Endothelial cell of umbilical vein (primary cell): ENCODE measurements around the gene ZNFX1. TPM values are rescaled to one million over a fixed set of nuclear protein-coding genes. Genes with fewer than 3 reads are reported as not detected.
A peak's percentile ranks its signal among the peaks of the same experiment; 100 is the strongest.

Source experiments
- BruUV-seq: library from RNA; stranded (reverse); fragments of 400-500 nt; replicated peaks from 2 replicates; lab custom pipeline; 2021; lab: Mats Ljungman, UMichigan
- CTCF ChIA-PET: fragments of 300-600, 350-600 bp; sonication (Branson Sonifier 250); formaldehyde crosslinking; loops from one replicate; lab custom pipeline; 2021; ENCODE audit warnings: antibody characterized with exemption, inconsistent platforms; lab: Charles Lee
- POLR2A ChIA-PET: fragments of 300-600, 350-600 bp; sonication (Branson Sonifier 250); formaldehyde crosslinking; loops from one replicate; lab custom pipeline; 2021; ENCODE audit warnings: antibody characterized with exemption, inconsistent platforms; lab: Charles Lee
- DNase-seq: peaks from one replicate; pipeline ENCODE4 v3.0.0-alpha.2; 2011; ENCODE audit warnings: low read depth, low spot score
- FAIRE-seq: peaks from 2 replicates; lab custom pipeline; 2011; peaks lifted over from hg19 to GRCh38; lab: Jason Lieb, UNC
- H2AFZ ChIP-seq: 2 replicates; pipeline ENCODE4 v1.6.0; 2012; ENCODE audit warnings: low read depth, low read length, control low read depth, inconsistent platforms
- H3K27ac ChIP-seq: 2 replicates; pipeline ENCODE4 v1.5.1; 2011; ENCODE audit warnings: low read depth, mild to moderate bottlenecking, control low read depth, low read length, moderate library complexity; ENCODE audit not compliant: insufficient read depth
- H3K27me3 ChIP-seq, 2 experiments: 2 replicates each; pipeline versions ENCODE4 v1.6.0 to v1.6.1; 2011; ENCODE audit warnings: low read length in 2 of 2, mixed read lengths in 1 of 2; ENCODE audit not compliant: control insufficient read depth in 2 of 2, insufficient read depth in 2 of 2
- H3K36me3 ChIP-seq, 2 experiments: 2 replicates in 1 of 2; 3 replicates in 1 of 2; pipeline ENCODE4 v1.5.1; 2011; ENCODE audit warnings: low read length in 2 of 2, mild to moderate bottlenecking in 1 of 2, moderate library complexity in 1 of 2; ENCODE audit not compliant: control insufficient read depth in 2 of 2, insufficient read depth in 2 of 2; ENCODE audit errors: extremely low read depth in 1 of 2
- H3K4me1 ChIP-seq: 3 replicates; pipeline ENCODE4 v1.5.1; 2011; ENCODE audit warnings: mild to moderate bottlenecking, low read length; ENCODE audit not compliant: control insufficient read depth, insufficient read depth; ENCODE audit errors: extremely low read depth
- H3K4me2 ChIP-seq: 2 replicates; pipeline ENCODE4 v1.6.1; 2011; ENCODE audit warnings: low read length, control low read depth, mixed read lengths; ENCODE audit not compliant: insufficient read depth
- H3K4me3 ChIP-seq, 3 experiments: fragments of 200-600 bp in 1 of 3; sonication (generic), shearing (Covaris generic) in 1 of 3; replicated peaks in 1 of 3; 2 replicates each; pipeline ENCODE4 v1.5.1; 2011 to 2016; ENCODE audit warnings: control low read depth in 3 of 3, low read length in 3 of 3, mild to moderate bottlenecking in 2 of 3, inconsistent platforms in 1 of 3, low read depth in 1 of 3, moderate library complexity in 1 of 3; ENCODE audit not compliant: insufficient read depth in 1 of 3
- H3K79me2 ChIP-seq: 2 replicates; pipeline ENCODE4 v1.6.0; 2012; ENCODE audit warnings: low read length, inconsistent platforms; ENCODE audit not compliant: control insufficient read depth, insufficient read depth
- H3K9ac ChIP-seq: replicated peaks from 2 replicates; pipeline ENCODE3; 2011; ENCODE audit warnings: low read length, control low read depth; ENCODE audit not compliant: insufficient read depth; ENCODE audit errors: extremely low read depth
- H3K9me1 ChIP-seq: replicated peaks from 3 replicates; pipeline ENCODE4 v1.6.0; 2011; ENCODE audit warnings: mild to moderate bottlenecking, low read length; ENCODE audit not compliant: control insufficient read depth, insufficient read depth; ENCODE audit errors: extremely low read depth
- H3K9me3 ChIP-seq: replicated peaks from 2 replicates; pipeline ENCODE4 v1.5.1; 2012; ENCODE audit warnings: low read length, inconsistent platforms; ENCODE audit not compliant: control insufficient read depth, insufficient read depth
- H4K20me1 ChIP-seq: replicated peaks from 2 replicates; pipeline ENCODE3; 2011; ENCODE audit warnings: mild to moderate bottlenecking, low read length; ENCODE audit not compliant: control insufficient read depth, insufficient read depth; ENCODE audit errors: extremely low read depth
- GATA2 ChIP-seq: IDR thresholded peaks from 2 replicates; pipeline ENCODE4 v1.7.0; 2011; ENCODE audit warnings: low read depth, mild to moderate bottlenecking, moderate library complexity, mixed read lengths, low read length; ENCODE audit not compliant: insufficient read length, insufficient read depth
- JUN ChIP-seq: IDR thresholded peaks from 2 replicates; pipeline ENCODE4 v1.6.1; 2011; ENCODE audit warnings: borderline replicate concordance, low read depth; ENCODE audit not compliant: insufficient read length, insufficient read depth
- MYC ChIP-seq: IDR thresholded peaks from one replicate; pipeline ENCODE4 v1.6.1; 2011; ENCODE audit warnings: mild to moderate bottlenecking, low read depth, low read length
- POLR2A ChIP-seq: IDR thresholded peaks from 2 replicates; pipeline ENCODE4 v1.6.1; 2012; ENCODE audit warnings: low read depth, mild to moderate bottlenecking, control low read depth, low read length
- POLR2AphosphoS5 ChIP-seq: IDR thresholded peaks from 2 replicates; pipeline ENCODE4 v1.6.1; 2012; ENCODE audit warnings: low read depth, mild to moderate bottlenecking, control low read depth, low read length, moderate library complexity; ENCODE audit not compliant: insufficient read depth
- dilution Hi-C: fragments of 300-500 bp; cut with MboI; formaldehyde crosslinking; loops from one replicate; pipeline ENCODE4 v1.15.0; 2019; ENCODE audit warnings: low sequenced_read_pairs; ENCODE audit not compliant: extremely low pct_ligation_motif_present
- intact Hi-C: fragments of 100-400 bp; cut with micrococcal nuclease; formaldehyde crosslinking; loops from one replicate; pipeline ENCODE4 v1.10.0; 2022
- polyA plus RNA-seq, 4 experiments: library from polyadenylated mRNA; depleted of rRNA in 3 of 4; stranded (reverse) in 3 of 4; unstranded in 1 of 4; fragments of >200 nt; gene quantifications; 2 replicates each; pipeline versions ENCODE4 v1.2.1 to v1.2.3, GENCODE V29; 2011 to 2012; ENCODE audit warnings: missing spikeins in 1 of 4
- total RNA-seq: library from RNA; stranded (reverse); gene quantifications from 2 replicates; pipeline ENCODE4 v1.2.3, GENCODE V29; 2021
- TF ChIP-seq, protein P1 (sequence below): IDR thresholded peaks from 2 replicates; pipeline ENCODE4 v1.6.1; 2011; ENCODE audit not compliant: insufficient read depth, insufficient read length
- TF ChIP-seq, protein P2 (sequence below), 2 donors: IDR thresholded peaks; 1 replicate in 1 of 2; 2 replicates in 1 of 2; pipeline ENCODE4 v1.5.1; 2011; ENCODE audit warnings: low read length in 2 of 2, mild to moderate bottlenecking in 2 of 2, moderate library complexity in 2 of 2, control low read depth in 1 of 2, inconsistent platforms in 1 of 2, low read depth in 1 of 2; ENCODE audit not compliant: insufficient read depth in 1 of 2; ENCODE audit errors: extremely low read depth in 1 of 2

ZNFX1 gene
- total and polyA plus RNA-seq, 2 donors (not counting 3 experiments of a cell fraction or from before 2014, with no cell fraction given) = 8.3 to 27.9 TPM

DNA sequence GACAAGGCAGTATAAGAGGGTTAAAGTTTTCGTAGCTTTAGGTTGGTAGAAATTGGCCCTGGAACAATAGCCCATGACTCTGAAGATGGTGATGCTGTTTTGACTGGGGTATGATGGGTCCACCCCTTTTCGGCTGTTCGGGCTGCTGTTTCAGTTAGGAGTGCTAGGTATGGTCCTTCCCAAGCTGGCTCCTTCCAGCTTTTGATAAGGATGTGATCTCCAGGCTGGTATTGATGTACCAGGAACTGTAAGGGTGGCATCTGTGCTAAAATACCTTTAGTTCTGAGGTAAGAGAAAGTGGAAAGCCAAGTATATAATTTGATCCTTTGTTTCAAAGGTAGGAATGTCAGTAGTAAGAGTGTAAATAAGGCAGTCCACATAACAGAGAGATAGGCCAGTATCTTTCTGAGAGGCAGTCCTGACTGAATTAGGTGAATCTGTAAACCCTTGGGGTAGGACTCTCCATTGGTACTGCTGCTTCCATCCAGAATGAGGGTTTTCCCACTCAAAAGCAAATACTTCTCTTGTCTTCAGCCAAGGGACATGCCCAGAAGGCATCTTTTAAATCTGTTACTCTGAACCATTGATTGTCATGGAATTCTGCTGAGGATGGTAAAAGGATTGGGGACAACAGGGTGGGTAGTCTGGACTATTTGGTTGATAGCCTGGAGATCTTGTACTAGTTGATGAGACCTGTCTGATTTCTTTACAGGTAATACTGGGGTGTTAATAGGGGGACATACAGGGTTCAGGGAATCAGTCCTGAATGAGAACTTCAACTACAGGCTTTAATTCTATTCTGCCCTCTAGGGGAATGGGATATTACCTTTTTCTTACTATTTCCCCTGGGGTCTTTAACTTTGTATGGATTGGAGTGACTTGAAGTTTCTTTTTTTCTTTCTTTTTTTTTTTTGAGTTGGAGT, 6.1 kb upstream of the ZNFX1 start:
- Histone ChIP-seq H3K9me1 (no peaks in the 10 kb centered on the region), H3K27ac (no peak overlapping the region), H4K20me1 (peaks cover 41% of the 10 kb centered on the region), H3K9ac (peak overlapping the region; percentile 18), H2AFZ (no peak overlapping the region), H3K4me1 (peaks cover 70% of the 10 kb centered on the region), H3K4me3 (peak overlapping the region in 2 of 3 experiments; percentile 11 to 95), H3K27me3 (no peaks in the 10 kb centered on the region), H3K9me3 (no peaks in the 10 kb centered on the region), H3K4me2 (peak overlapping the region; percentile 99), H3K36me3 (peaks cover 73 to 85% of the 10 kb centered on the region in 2 experiments), H3K79me2 (peaks cover 90% of the 10 kb centered on the region)
- no peak for DNase-seq
- ChIA-PET POLR2A (no interaction called here), CTCF (interaction anchor here (1.8 to 4.0 kb wide), 2 partner anchors 36 to 37 kb away, joined by 8 to 15 read pairs; no protein-coding TSS in a partner anchor)
- TF ChIP-seq, protein P1, sequence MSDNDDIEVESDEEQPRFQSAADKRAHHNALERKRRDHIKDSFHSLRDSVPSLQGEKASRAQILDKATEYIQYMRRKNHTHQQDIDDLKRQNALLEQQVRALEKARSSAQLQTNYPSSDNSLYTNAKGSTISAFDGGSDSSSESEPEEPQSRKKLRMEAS = no peak
- TF ChIP-seq JUN = no peak
- TF ChIP-seq MYC = no peak
- peak; percentile 19 for TF ChIP-seq POLR2A
- TF ChIP-seq GATA2 = no peak
- peak; percentile 30 for TF ChIP-seq POLR2AphosphoS5
- TF ChIP-seq, protein P2, sequence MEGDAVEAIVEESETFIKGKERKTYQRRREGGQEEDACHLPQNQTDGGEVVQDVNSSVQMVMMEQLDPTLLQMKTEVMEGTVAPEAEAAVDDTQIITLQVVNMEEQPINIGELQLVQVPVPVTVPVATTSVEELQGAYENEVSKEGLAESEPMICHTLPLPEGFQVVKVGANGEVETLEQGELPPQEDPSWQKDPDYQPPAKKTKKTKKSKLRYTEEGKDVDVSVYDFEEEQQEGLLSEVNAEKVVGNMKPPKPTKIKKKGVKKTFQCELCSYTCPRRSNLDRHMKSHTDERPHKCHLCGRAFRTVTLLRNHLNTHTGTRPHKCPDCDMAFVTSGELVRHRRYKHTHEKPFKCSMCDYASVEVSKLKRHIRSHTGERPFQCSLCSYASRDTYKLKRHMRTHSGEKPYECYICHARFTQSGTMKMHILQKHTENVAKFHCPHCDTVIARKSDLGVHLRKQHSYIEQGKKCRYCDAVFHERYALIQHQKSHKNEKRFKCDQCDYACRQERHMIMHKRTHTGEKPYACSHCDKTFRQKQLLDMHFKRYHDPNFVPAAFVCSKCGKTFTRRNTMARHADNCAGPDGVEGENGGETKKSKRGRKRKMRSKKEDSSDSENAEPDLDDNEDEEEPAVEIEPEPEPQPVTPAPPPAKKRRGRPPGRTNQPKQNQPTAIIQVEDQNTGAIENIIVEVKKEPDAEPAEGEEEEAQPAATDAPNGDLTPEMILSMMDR (IDR thresholded peaks at IDR 0.05; ENCODE audit: extremely low read depth in 1 of 2, insufficient read depth in 1 of 2, low read depth in 1 of 2, low read length in 2 of 2) = no peak
- no peak for FAIRE-seq
- intact Hi-C loops (no loop called here), dilution Hi-C loops (no loop called here)
- no TSS peak for BruUV-seq
